ACHN (cell line): ENCODE data around the gene HLCS.

Experiments used
- DNase-seq: peaks from one replicate; pipeline ENCODE4 v3.0.0-alpha.2; 2015
- in situ Hi-C: cut with HindIII; loops from 2 replicates; pipeline ENCODE4 v1.10.0; 2017; ENCODE audit warnings: low sequenced_read_pairs, low pct_ligation_motif_present, low pct_unique_long_range_greater_than_20kb

Gene HLCS

GRCh38 chr21:36747041-36747814, 219.2 kb downstream of the HLCS start:
- in situ Hi-C loops, result no loop called here
- DNase-seq, result no peak

DNA sequence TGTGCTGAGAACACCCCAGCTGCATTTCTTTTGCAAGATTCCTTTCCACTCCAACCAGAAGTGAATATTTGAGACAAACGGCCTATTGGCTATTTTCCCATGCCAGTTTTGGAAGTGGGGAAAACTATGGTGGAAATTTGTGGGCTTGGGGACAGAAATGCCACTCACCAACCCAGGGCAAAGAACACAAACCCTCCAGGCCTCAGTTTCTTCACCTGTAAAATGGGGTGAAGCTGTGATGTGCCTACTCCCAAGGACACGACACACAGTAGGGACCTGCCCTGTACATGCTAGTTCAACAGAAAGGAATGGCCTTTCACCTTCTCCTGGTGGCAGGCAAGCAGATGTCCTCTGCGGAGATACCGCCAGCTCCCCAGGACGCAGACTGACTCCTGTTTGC, 221.0 kb downstream of the HLCS start:
- in situ Hi-C loops, result no loop called here
- DNase-seq, result no peak

- in situ Hi-C loops, result no loop called here
- no peak for DNase-seq
These were observed 221.8 kb downstream of the HLCS start for GRCh38 chr21:36744560-36745231.

DNA sequence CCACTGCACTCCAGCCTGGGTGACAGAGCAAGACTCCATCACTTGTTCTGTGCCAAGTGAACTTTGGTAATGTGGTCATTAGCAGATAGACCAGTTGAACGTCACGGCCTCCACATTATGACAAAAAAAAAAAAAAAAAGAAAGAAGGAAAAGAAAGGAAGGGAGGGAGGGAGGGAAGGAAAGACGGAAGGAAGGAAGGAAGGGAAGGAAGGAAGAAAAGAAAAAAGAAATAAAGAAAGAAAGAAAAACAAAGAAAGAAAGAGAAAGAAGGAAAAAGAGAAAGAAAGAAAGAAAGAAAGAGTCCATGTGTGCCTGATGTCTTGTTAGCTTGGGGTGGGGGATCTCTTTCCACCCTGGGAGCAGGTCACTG, 222.3 kb downstream of the HLCS start:
- in situ Hi-C loops, result no loop called here

DNA sequence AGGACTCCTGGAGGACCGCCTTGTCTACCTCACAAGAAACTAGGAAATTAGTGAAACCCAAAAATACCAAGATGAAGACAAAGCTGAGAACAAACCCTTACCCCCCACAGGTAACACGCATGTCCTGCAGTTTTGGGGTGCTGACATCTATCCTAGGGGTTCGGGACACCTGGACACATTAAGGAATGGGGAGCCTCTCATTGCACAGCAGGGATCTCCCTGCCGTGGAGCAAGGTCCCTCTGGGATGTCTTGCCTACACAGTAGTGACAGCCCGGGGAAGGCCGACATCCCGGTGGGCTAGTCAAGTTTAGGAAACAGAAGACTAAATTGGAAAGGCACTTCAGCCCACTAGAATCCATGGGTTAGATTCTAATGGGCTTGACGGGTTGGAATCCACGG, 223.0 kb downstream of the HLCS start:
- in situ Hi-C loops, result no loop called here
- DNase-seq, result no peak

More for the DNA sequence above, 222.3 kb downstream of the HLCS start:
- no peak for DNase-seq

DNA sequence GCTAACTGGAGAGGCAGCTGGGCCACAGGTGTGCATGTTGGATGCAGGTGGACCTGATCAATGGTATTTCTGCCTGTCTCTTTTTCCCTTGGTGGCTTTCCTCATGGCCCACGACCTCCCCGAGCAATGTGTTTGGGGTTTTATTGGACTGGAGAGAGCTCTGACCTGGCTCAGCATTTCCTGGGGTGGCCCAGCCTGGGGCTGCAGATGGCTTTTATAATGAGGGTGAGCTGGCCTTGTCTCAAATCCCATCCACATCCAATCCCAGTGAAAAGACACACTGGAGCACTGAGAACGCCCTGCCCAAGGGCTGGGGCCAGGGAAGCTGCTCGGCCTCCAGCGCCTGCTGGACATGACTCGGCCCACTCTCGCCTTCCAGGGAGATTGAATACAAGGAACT, 223.5 kb downstream of the HLCS start:
- in situ Hi-C loops, result no loop called here
- DNase-seq, result no peak

- in situ Hi-C loops, result no loop called here
- DNase-seq, result no peak
These were observed 225.0 kb downstream of the HLCS start for GRCh38 chr21:36741506-36741905.

DNA sequence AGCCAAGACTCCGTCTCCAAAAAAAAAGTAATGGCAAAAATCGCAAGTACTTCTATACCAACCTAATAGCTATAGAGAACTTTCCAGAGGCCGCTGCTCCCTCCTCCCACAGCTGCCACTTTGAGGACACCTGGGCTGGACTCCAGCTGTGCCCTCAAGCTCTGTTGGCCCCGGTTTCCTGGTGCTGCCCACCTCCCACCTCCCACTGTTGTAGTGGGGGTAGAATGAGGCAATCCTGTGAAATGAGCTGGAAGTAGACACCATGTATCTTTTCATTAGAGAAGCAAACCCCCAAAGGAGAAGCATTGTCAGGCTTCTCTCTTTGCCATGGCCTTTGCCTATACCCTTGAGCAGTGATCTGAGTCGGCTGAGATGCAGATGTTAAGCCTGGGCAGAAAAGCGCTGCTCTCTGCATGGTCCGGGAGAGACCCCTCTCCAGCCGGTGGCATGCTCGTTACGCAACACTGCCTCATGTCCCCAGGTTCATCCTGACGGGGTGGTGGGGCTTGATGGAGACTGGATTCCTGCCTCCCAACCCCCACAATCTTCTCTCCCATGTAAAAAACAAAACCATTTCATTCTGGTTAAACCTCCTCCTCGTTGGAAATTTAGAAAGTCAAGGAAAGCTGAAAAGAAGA, 227.9 kb downstream of the HLCS start:
- in situ Hi-C loops, result no loop called here
- no peak for DNase-seq

- DNase-seq, result no peak
- in situ Hi-C loops, result no loop called here
These were observed 230.6 kb downstream of the HLCS start for GRCh38 chr21:36735724-36736320.

DNA sequence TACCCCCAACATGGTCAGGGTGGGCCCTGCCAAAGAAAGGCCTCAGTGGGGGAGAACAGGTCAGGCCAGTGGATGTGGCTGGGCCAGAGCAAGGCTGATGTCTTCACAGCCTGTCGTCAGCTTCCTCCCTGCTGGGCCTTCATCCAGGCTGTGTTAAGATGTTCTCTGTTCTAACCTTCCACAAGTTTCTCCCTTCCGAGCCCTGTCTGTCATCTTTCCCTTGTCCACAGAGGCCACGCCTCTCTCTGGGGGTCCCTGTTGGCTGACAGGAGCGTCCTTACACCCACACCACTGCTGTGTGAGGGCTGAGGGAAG, 231.3 kb downstream of the HLCS start:
- in situ Hi-C loops, result no loop called here

GRCh38 chr21:36734367-36735200, 231.9 kb downstream of the HLCS start:
- in situ Hi-C loops, result no loop called here

More for the DNA sequence above, 231.3 kb downstream of the HLCS start:
- no peak for DNase-seq

GRCh38 chr21:36733857-36734256, 232.6 kb downstream of the HLCS start:
- DNase-seq, result no peak
- in situ Hi-C loops, result no loop called here

More at GRCh38 chr21:36734367-36735200, 231.9 kb downstream of the HLCS start:
- no peak for DNase-seq

DNA sequence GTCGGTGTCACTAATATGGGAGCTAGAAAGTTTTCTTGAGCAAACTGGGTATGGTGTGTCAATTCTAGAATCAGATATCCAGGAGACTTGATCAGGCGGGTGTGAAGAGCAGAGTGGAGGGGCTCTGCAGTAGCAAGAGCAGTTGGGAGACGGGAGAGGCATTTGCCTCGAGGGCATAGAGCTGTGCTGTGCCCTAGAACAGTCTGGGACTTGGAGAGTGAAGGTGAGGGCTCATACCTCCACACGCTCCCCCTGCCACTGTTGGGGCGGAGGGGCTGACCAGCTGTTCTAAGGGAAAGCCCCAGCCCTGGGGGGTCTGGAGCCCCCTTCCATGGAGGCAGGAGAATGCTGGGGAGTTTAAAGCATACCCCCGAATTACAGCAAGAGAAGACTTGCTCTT, 233.7 kb downstream of the HLCS start:
- no peak for DNase-seq
- in situ Hi-C loops, result no loop called here

DNA sequence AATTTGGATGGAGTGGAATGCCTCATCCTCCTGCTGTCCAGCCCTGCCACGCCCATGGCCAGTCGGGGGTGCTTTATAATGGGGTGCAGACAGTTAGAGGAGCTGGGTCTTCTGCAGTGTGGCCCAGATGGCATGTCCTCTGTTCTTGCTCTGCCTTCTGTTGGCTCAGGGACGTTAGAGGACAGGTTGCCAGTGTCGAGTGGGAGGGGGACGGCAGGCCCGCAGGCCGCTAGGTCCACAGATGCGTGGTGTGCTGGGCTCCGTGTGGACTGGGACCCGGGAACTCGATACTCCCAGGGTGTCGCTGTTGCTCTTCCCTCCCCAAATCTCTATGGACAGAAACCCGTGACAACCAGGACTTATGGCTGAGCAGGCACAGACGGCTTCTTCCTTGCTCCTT, 234.3 kb downstream of the HLCS start:
- in situ Hi-C loops, result no loop called here
- DNase-seq, result no peak

- in situ Hi-C loops, result no loop called here
- DNase-seq, result no peak
These were observed 235.9 kb downstream of the HLCS start for GRCh38 chr21:36730291-36731281.

DNA sequence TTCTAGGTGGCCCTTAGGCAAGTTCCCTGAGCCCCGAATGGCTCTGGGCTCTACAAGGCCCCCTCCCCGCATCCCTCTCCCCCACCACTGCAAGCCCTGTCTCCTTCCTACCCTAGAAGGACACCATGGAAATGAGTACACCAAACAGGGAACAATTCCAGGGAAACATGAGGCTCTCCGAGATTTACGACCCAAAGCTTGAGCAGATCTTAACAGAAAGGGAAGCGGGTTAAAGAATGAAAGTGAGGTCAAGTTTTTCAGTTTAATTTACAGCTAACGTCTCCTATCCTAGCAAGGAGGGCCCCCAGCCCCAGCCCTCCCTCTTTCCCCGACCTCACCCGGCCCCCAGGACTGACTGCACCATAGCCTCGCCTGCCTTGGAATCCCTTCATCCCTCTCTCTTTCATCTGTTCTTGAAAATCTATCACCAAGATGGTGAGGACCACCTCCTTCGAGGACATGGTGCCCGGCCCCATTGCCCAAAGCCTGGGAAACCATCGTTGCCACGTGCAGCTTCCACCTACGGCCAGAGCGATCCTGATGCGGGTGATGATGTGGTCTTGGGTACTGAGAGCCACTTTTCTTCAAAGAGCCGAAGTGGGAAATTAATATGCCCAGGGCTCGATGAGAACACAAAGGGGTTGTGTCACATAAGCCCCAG, 237.0 kb downstream of the HLCS start:
- no peak for DNase-seq
- in situ Hi-C loops, result no loop called here
